Spleen (tissue), 11 donors: ENCODE results near the gene MCL1. TPM values are rescaled to one million over a fixed set of nuclear protein-coding genes. Genes with fewer than 3 reads are reported as not detected.

Source experiments
- DNase-seq: peaks from one replicate; pipeline ENCODE4 v3.0.0-alpha.2; 2020
- H3K27ac ChIP-seq, 8 donors: fragments of 200-600 bp; sonication (generic) in 7 of 8; 1 replicate in 4 of 8; 2 replicates in 4 of 8; pipeline versions ENCODE4 v1.5.0 to v1.8.0; 2016 to 2021; ENCODE audit warnings: inconsistent platforms in 4 of 8, mild to moderate bottlenecking in 4 of 8, moderate library complexity in 1 of 8
- H3K27me3 ChIP-seq, 7 donors: fragments of 200-600 bp; sonication (generic) in 6 of 7; replicated peaks in 1 of 7; 1 replicate in 4 of 7; 2 replicates in 3 of 7; pipeline versions ENCODE4 v1.5.0 to v1.8.0; 2016 to 2021; ENCODE audit warnings: inconsistent platforms in 3 of 7, mild to moderate bottlenecking in 1 of 7
- H3K36me3 ChIP-seq, 6 donors: fragments of 200-600 bp; sonication (generic) in 5 of 6; 1 replicate in 4 of 6; 2 replicates in 2 of 6; pipeline versions ENCODE4 v1.5.0 to v1.8.0; 2016 to 2021; ENCODE audit warnings: inconsistent platforms in 2 of 6
- H3K4me1 ChIP-seq, 6 donors: fragments of 200-600 bp; sonication (generic) in 5 of 6; 1 replicate in 3 of 6; 2 replicates in 3 of 6; pipeline versions ENCODE4 v1.5.0 to v1.8.0; 2016 to 2021; ENCODE audit warnings: inconsistent platforms in 3 of 6
- H3K4me3 ChIP-seq, 8 donors: fragments of 200-600 bp; sonication (generic) in 7 of 8; 1 replicate in 4 of 8; 2 replicates in 4 of 8; pipeline versions ENCODE4 v1.5.0 to v1.8.0; 2016 to 2021; ENCODE audit warnings: inconsistent platforms in 4 of 8, mild to moderate bottlenecking in 4 of 8, moderate library complexity in 2 of 8
- H3K9me3 ChIP-seq, 8 donors: fragments of 200-600 bp; sonication (generic) in 7 of 8; 1 replicate in 4 of 8; 2 replicates in 4 of 8; pipeline versions ENCODE4 v1.5.0 to v1.8.0; 2016 to 2021; ENCODE audit warnings: inconsistent platforms in 4 of 8
- POLR2A ChIP-seq, 3 donors: fragments of 450-650 bp; IDR thresholded peaks; one replicate each; pipeline ENCODE4 v1.5.1; 2017; ENCODE audit warnings: antibody characterized with exemption in 3 of 3, mild to moderate bottlenecking in 1 of 3
- POLR2AphosphoS5 ChIP-seq, 3 donors: sonication (generic); formaldehyde crosslinking; IDR thresholded peaks; one replicate each; pipeline ENCODE4 v1.5.1; 2017; ENCODE audit warnings: antibody characterized with exemption in 3 of 3
- WGBS, 5 donors: extraction: QIAGEN DNeasy Blood & Tissue Kit in 3 of 5; methylation state at CpG; one replicate each; pipeline versions ENCODE4 v1.1.5 to v1.1.7; 2013 to 2018; 5-methylcytosine and 5-hydroxymethylcytosine counted together
- intact Hi-C: fragments of 100-400 bp; cut with DNase I; formaldehyde crosslinking; loops from one replicate; pipeline ENCODE4 v1.15.0; 2023; ENCODE audit warnings: low total_unique reads
- polyA plus RNA-seq, 3 donors: library from polyadenylated mRNA; stranded (reverse); fragments of 200-250 nt; gene quantifications; one replicate each; pipeline ENCODE4 v1.2.1, GENCODE V29; 2013
- total RNA-seq, 7 donors: library from RNA; depleted of rRNA in 3 of 7; stranded (reverse); fragments of >200 nt in 3 of 7; fragmentation: NEBNext Ultra II Directional in 4 of 7; extraction: Animal tissue kit (Norgen Biotek cat#: 25700) in 4 of 7; gene quantifications; one replicate each; pipeline versions ENCODE4 v1.1.0 to v1.2.1, GENCODE V29; 2016 to 2021
- TF ChIP-seq, protein P1 (sequence below), 11 experiments: fragments of 200-600 bp in 7 of 11; fragments of 450-650 bp in 4 of 11; sonication (generic) in 4 of 11; IDR thresholded peaks in 8 of 11; conservative IDR thresholded peaks in 3 of 11; 1 replicate in 7 of 11; 2 replicates in 4 of 11; pipeline versions ENCODE4 v1.4.0 to v1.8.0; 2016 to 2021; ENCODE audit warnings: antibody characterized with exemption in 11 of 11, inconsistent platforms in 4 of 11, mild to moderate bottlenecking in 1 of 11
- donor health status: healthy with polysubstance abuse.
- donor health status: DM: no; HTN: no; CAD: no; lungs with moderate emphysema.
- donor health status: DM: no; HTN: no; CAD: no.
- donor health status: Bipolar disorder and iron deficiency.
- donor health status: healthy.
- donor health status: DM: no; HTN: no; CAD: no.
- donor health status: DM: yes; HTN: yes; CAD: no.

Gene MCL1
- total and polyA plus RNA-seq, 10 donors = 75.8 to 435 (median 299) TPM

GRCh38 chr1:150534002-150534401, 45.4 kb downstream of the MCL1 start:
- peak; percentile 69 for DNase-seq

DNA sequence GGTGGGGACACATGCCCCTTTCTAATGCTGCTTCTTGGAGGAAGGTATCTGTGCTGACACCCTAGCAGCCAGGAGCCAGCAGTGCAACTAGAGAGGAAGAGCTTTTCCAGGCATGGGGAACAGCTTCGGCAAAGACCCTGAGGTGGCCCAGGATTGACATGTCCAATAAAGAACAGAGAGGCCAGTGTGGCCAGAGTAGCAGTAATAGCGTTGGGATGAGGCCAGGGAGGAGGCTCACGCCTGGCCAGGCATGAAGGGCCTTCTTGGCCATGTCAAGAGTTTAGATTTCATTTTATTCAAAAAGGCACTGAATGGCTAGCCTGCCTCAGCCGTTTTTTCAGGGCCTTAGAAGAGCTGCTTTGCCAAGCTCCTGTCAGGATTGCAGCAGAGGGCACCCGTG, 46.5 kb downstream of the MCL1 start:
- DNase-seq = peak; percentile 31
- no peak overlapping the region for H3K27ac ChIP-seq
- intact Hi-C loops = loop anchor here (5.0 kb wide), 1 partner anchor 71 kb away; no protein-coding TSS in a partner anchor
- H3K9me3 ChIP-seq = no peaks in the 10 kb centered on the region
- H3K4me1 ChIP-seq = no peaks in the 10 kb centered on the region
- no peaks in the 10 kb centered on the region for H3K27me3 ChIP-seq
- no peak overlapping the region for H3K4me3 ChIP-seq
- 46 to 60% (median 56%) methylated on average over 5 of the region's 5 CpGs for WGBS, 5 donors
- TF ChIP-seq, protein P1, sequence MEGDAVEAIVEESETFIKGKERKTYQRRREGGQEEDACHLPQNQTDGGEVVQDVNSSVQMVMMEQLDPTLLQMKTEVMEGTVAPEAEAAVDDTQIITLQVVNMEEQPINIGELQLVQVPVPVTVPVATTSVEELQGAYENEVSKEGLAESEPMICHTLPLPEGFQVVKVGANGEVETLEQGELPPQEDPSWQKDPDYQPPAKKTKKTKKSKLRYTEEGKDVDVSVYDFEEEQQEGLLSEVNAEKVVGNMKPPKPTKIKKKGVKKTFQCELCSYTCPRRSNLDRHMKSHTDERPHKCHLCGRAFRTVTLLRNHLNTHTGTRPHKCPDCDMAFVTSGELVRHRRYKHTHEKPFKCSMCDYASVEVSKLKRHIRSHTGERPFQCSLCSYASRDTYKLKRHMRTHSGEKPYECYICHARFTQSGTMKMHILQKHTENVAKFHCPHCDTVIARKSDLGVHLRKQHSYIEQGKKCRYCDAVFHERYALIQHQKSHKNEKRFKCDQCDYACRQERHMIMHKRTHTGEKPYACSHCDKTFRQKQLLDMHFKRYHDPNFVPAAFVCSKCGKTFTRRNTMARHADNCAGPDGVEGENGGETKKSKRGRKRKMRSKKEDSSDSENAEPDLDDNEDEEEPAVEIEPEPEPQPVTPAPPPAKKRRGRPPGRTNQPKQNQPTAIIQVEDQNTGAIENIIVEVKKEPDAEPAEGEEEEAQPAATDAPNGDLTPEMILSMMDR (IDR thresholded peaks at IDR 0.05 in 8 of 11, conservative IDR thresholded peaks at IDR 0.05 in 3 of 11) = peak in 4 of 11 experiments; percentile 8 to 39 (median 34)
- TF ChIP-seq POLR2AphosphoS5 (IDR thresholded peaks at IDR 0.05) = no peak
- no peaks in the 10 kb centered on the region for H3K36me3 ChIP-seq

More at GRCh38 chr1:150534002-150534401, 45.4 kb downstream of the MCL1 start:
- no peak overlapping the region for H3K27ac ChIP-seq
- no peaks in the 10 kb centered on the region for H3K4me1 ChIP-seq
- intact Hi-C loops = loop anchor here (5.0 kb wide), 1 partner anchor 72 kb away; no protein-coding TSS in a partner anchor
- H3K9me3 ChIP-seq = no peaks in the 10 kb centered on the region
- H3K27me3 ChIP-seq = no peaks in the 10 kb centered on the region
- WGBS, 5 donors = 91 to 98% (median 94%) methylated on average over 6 of the region's 6 CpGs
- H3K36me3 ChIP-seq = no peaks in the 10 kb centered on the region
- no peak overlapping the region for H3K4me3 ChIP-seq
- TF ChIP-seq POLR2AphosphoS5 (IDR thresholded peaks at IDR 0.05) = no peak
- TF ChIP-seq, protein P1 (IDR thresholded peaks at IDR 0.05 in 8 of 11, conservative IDR thresholded peaks at IDR 0.05 in 3 of 11) = no peak
- no peak for TF ChIP-seq POLR2A (IDR thresholded peaks at IDR 0.05)

DNA sequence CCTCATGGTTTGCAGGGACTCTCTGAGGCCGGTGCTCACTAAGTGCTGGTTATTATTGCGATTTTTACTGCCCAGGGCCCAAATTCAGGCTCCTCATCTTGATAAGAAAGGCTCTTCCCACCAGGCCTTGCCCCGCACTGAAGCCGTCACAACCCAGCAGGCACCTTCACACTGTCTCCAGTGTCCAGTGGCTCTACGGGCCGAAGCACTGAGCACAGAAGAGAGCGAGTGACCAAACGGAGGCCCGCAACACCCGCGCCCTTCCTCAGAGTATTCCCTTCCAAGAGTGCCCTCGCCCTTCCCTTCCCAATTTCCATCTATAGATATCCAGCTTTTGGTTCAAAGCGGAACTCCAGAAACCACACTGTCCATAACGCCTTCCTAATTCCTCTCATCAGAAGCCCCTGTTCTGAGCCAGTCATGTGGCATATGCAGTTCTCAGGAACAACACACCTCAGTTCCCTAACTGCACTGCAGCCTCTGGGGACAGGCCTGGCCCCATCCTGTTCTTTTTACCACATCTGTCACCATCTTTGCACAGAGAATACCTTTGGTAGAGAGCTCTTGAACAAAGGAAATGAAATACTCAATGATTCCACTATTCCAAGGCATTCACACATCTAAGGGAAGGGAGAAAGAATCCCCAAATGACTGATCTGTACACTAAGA, 48.8 kb downstream of the MCL1 start:
- TF ChIP-seq POLR2A (IDR thresholded peaks at IDR 0.05) (no peak), POLR2AphosphoS5 (IDR thresholded peaks at IDR 0.05) (no peak)
- TF ChIP-seq, protein P1 (IDR thresholded peaks at IDR 0.05 in 8 of 11, conservative IDR thresholded peaks at IDR 0.05 in 3 of 11) = no peak
- WGBS, 5 donors = 91 to 97% (median 94%) methylated on average over 14 of the region's 14 CpGs
- intact Hi-C loops = loop anchor here (5.0 kb wide), 1 partner anchor 68 kb away; no protein-coding TSS in a partner anchor
- H3K9me3 ChIP-seq = no peaks in the 10 kb centered on the region
- peak; percentile 41 for DNase-seq
- no peak overlapping the region for H3K27ac ChIP-seq
- H3K4me1 ChIP-seq = no peaks in the 10 kb centered on the region
- H3K36me3 ChIP-seq = no peaks in the 10 kb centered on the region
- no peaks in the 10 kb centered on the region for H3K27me3 ChIP-seq
- H3K4me3 ChIP-seq = no peak overlapping the region

DNA sequence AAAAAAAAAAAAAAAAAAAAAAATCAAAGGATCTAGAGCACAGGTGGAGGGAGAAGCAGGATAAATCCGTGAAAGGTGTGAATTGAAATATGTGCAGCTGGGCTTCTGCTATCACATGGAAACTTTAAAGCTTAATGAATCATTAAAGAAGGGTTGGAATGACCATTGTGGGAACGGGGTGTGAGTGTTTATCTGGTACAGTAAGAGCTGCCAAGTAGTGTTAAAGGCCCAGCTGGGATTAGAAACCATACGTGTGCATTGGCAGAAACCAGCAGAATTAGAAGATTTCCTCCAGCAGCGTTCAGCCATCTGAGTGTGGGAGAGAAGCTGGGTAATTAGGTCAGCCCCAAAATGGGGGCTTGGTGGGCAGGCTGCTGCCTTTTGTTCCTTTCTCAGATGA, 50.4 kb downstream of the MCL1 start:
- no peaks in the 10 kb centered on the region for H3K36me3 ChIP-seq
- no peaks in the 10 kb centered on the region for H3K9me3 ChIP-seq
- DNase-seq = no peak
- H3K27me3 ChIP-seq = no peaks in the 10 kb centered on the region
- H3K4me3 ChIP-seq = no peak overlapping the region
- TF ChIP-seq POLR2A (IDR thresholded peaks at IDR 0.05) (no peak), POLR2AphosphoS5 (IDR thresholded peaks at IDR 0.05) (no peak)
- TF ChIP-seq, protein P1 (IDR thresholded peaks at IDR 0.05 in 8 of 11, conservative IDR thresholded peaks at IDR 0.05 in 3 of 11) = no peak
- 63 to 79% (median 76%) methylated on average over 4 of the region's 4 CpGs for WGBS, 5 donors
- intact Hi-C loops = no loop called here
- H3K4me1 ChIP-seq = no peaks in the 10 kb centered on the region
- no peak overlapping the region for H3K27ac ChIP-seq
